ENCODE measurements around the gene COL21A1. TPM values are rescaled to one million over a fixed set of nuclear protein-coding genes. Genes with fewer than 3 reads are reported as not detected.
"Not testable (repeated sequence)": the region's sequence is repeated elsewhere in the genome, so short reads cannot be mapped to it uniquely, and the experiment has no call there.

Gene COL21A1
- total and polyA plus RNA-seq, 7 donors, result 0.24 to 7.1 (median 0.65) TPM

GRCh38 chr6:56019973-56020372 lies 227.4 kb downstream of the COL21A1 start:
- Histone ChIP-seq H3K9me3 (no peaks in the 10 kb centered on the region), H3K4me3 (no peak overlapping the region), H3K4me1 (no peaks in the 10 kb centered on the region), H3K27me3 (ENCODE audit: insufficient read depth in 3 of 3, low read length in 2 of 3) (no peaks in the 10 kb centered on the region), H3K27ac (no peak overlapping the region), H3K36me3 (ENCODE audit: insufficient read depth in 1 of 2, low read depth in 1 of 2) (no peaks in the 10 kb centered on the region)
- intact Hi-C loops (cut with DNase I), result no loop called here
- 81 to 89% (median 82%) methylated on average over 1 of the region's 1 CpG for WGBS, 3 donors
- DNase-seq (no peak), ATAC-seq (no peak)
- TF ChIP-seq, protein P1, sequence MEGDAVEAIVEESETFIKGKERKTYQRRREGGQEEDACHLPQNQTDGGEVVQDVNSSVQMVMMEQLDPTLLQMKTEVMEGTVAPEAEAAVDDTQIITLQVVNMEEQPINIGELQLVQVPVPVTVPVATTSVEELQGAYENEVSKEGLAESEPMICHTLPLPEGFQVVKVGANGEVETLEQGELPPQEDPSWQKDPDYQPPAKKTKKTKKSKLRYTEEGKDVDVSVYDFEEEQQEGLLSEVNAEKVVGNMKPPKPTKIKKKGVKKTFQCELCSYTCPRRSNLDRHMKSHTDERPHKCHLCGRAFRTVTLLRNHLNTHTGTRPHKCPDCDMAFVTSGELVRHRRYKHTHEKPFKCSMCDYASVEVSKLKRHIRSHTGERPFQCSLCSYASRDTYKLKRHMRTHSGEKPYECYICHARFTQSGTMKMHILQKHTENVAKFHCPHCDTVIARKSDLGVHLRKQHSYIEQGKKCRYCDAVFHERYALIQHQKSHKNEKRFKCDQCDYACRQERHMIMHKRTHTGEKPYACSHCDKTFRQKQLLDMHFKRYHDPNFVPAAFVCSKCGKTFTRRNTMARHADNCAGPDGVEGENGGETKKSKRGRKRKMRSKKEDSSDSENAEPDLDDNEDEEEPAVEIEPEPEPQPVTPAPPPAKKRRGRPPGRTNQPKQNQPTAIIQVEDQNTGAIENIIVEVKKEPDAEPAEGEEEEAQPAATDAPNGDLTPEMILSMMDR (IDR thresholded peaks at IDR 0.05), result no peak

DNA sequence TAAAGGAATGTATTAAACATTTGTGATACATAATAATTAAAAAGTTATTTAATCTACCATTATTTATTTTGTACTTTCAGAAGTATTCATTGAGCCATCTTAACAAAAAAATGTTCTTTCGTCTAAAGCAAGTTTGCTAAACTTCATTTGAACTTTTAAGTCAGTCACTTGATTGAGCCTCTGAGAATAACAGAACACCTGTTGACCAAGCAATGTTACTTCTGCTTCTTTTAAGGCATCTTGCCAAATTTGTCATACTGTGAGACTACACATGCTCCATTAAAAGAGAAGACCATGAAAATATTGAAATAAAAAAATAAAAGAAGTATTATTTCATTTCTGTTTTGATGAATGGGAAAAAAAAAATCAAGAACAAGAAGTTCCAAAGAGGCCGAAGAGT lies 230.2 kb downstream of the COL21A1 start:
- H3K36me3 ChIP-seq (ENCODE audit: insufficient read depth in 1 of 2, low read depth in 1 of 2), result no peaks in the 10 kb centered on the region
- no peak overlapping the region for H3K4me3 ChIP-seq
- intact Hi-C loops (cut with DNase I), result no loop called here
- no peaks in the 10 kb centered on the region for H3K27me3 ChIP-seq (ENCODE audit: insufficient read depth in 3 of 3, low read length in 2 of 3)
- TF ChIP-seq, protein P1 (IDR thresholded peaks at IDR 0.05), result no peak
- H3K27ac ChIP-seq, result no peak overlapping the region
- WGBS, 3 donors, result 19 to 27% (median 26%) methylated on average over 2 of the region's 2 CpGs
- H3K9me3 ChIP-seq, result no peaks in the 10 kb centered on the region
- DNase-seq (no peak), ATAC-seq (no peak)
- no peaks in the 10 kb centered on the region for H3K4me1 ChIP-seq

GRCh38 chr6:56014039-56014438 lies 233.3 kb downstream of the COL21A1 start:
- intact Hi-C loops (cut with DNase I); H3K4me1 ChIP-seq; H3K4me3 ChIP-seq; ATAC-seq; H3K27ac ChIP-seq; H3K9me3 ChIP-seq; H3K36me3 ChIP-seq (ENCODE audit: insufficient read depth in 1 of 2, low read depth in 1 of 2); H3K27me3 ChIP-seq (ENCODE audit: insufficient read depth in 3 of 3, low read length in 2 of 3); DNase-seq: not testable (repeated sequence)
- 79 to 85% (median 84%) methylated on average over 10 of the region's 10 CpGs for WGBS, 3 donors

DNA sequence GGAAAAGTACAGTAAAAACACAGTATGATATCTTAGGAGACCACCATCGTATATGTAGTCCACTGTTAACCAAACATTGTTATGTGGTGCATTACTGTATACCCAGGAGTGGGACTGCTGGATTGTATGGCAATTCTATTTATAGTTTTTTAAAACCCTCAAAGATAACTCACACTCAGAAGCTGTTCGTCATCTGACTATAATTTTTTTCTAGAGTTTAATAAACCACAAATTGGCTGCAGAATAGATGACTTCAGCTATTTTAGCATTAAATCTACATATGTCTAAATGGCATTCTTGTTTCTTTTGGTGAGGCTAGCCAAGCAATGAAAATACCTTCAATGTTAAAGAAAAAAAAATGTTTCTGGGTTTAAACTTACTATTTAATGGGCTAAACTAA lies 237.7 kb downstream of the COL21A1 start:
- Histone ChIP-seq H3K4me3 (no peak overlapping the region), H3K27me3 (ENCODE audit: insufficient read depth in 3 of 3, low read length in 2 of 3) (no peaks in the 10 kb centered on the region), H3K27ac (no peak overlapping the region), H3K4me1 (no peaks in the 10 kb centered on the region), H3K36me3 (ENCODE audit: insufficient read depth in 1 of 2, low read depth in 1 of 2) (no peaks in the 10 kb centered on the region), H3K9me3 (no peaks in the 10 kb centered on the region)
- ATAC-seq (no peak), DNase-seq (no peak)
- intact Hi-C loops (cut with DNase I), result no loop called here
- TF ChIP-seq, protein P1 (IDR thresholded peaks at IDR 0.05), result no peak
- WGBS, 3 donors, result 80 to 82% (median 82%) methylated on average over 2 of the region's 2 CpGs

Data from psoas muscle (tissue), 8 donors.